Spleen (tissue), 11 donors: ENCODE measurements around the gene PTPRN2. TPM values are rescaled to one million over a fixed set of nuclear protein-coding genes. Genes with fewer than 3 reads are reported as not detected.

Experiments
- DNase-seq: peaks from one replicate; pipeline ENCODE4 v3.0.0-alpha.2; 2020
- H3K27ac ChIP-seq, 8 donors: fragments of 200-600 bp; sonication (generic) in 7 of 8; 1 replicate in 4 of 8; 2 replicates in 4 of 8; pipeline versions ENCODE4 v1.5.0 to v1.8.0; 2016 to 2021; ENCODE audit warnings: inconsistent platforms in 4 of 8, mild to moderate bottlenecking in 4 of 8, moderate library complexity in 1 of 8
- H3K27me3 ChIP-seq, 7 donors: fragments of 200-600 bp; sonication (generic) in 6 of 7; replicated peaks in 1 of 7; 1 replicate in 4 of 7; 2 replicates in 3 of 7; pipeline versions ENCODE4 v1.5.0 to v1.8.0; 2016 to 2021; ENCODE audit warnings: inconsistent platforms in 3 of 7, mild to moderate bottlenecking in 1 of 7
- H3K36me3 ChIP-seq, 6 donors: fragments of 200-600 bp; sonication (generic) in 5 of 6; 1 replicate in 4 of 6; 2 replicates in 2 of 6; pipeline versions ENCODE4 v1.5.0 to v1.8.0; 2016 to 2021; ENCODE audit warnings: inconsistent platforms in 2 of 6
- H3K4me1 ChIP-seq, 6 donors: fragments of 200-600 bp; sonication (generic) in 5 of 6; 1 replicate in 3 of 6; 2 replicates in 3 of 6; pipeline versions ENCODE4 v1.5.0 to v1.8.0; 2016 to 2021; ENCODE audit warnings: inconsistent platforms in 3 of 6
- H3K4me3 ChIP-seq, 8 donors: fragments of 200-600 bp; sonication (generic) in 7 of 8; 1 replicate in 4 of 8; 2 replicates in 4 of 8; pipeline versions ENCODE4 v1.5.0 to v1.8.0; 2016 to 2021; ENCODE audit warnings: inconsistent platforms in 4 of 8, mild to moderate bottlenecking in 4 of 8, moderate library complexity in 2 of 8
- H3K9me3 ChIP-seq, 8 donors: fragments of 200-600 bp; sonication (generic) in 7 of 8; 1 replicate in 4 of 8; 2 replicates in 4 of 8; pipeline versions ENCODE4 v1.5.0 to v1.8.0; 2016 to 2021; ENCODE audit warnings: inconsistent platforms in 4 of 8
- CTCF ChIP-seq, 11 experiments: fragments of 200-600 bp in 7 of 11; fragments of 450-650 bp in 4 of 11; sonication (generic) in 4 of 11; IDR thresholded peaks in 8 of 11; conservative IDR thresholded peaks in 3 of 11; 1 replicate in 7 of 11; 2 replicates in 4 of 11; pipeline versions ENCODE4 v1.4.0 to v1.8.0; 2016 to 2021; ENCODE audit warnings: antibody characterized with exemption in 11 of 11, inconsistent platforms in 4 of 11, mild to moderate bottlenecking in 1 of 11
- POLR2A ChIP-seq, 3 donors: fragments of 450-650 bp; IDR thresholded peaks; one replicate each; pipeline ENCODE4 v1.5.1; 2017; ENCODE audit warnings: antibody characterized with exemption in 3 of 3, mild to moderate bottlenecking in 1 of 3
- POLR2AphosphoS5 ChIP-seq, 3 donors: sonication (generic); formaldehyde crosslinking; IDR thresholded peaks; one replicate each; pipeline ENCODE4 v1.5.1; 2017; ENCODE audit warnings: antibody characterized with exemption in 3 of 3
- WGBS, 5 donors: extraction: QIAGEN DNeasy Blood & Tissue Kit in 3 of 5; methylation state at CpG; one replicate each; pipeline versions ENCODE4 v1.1.5 to v1.1.7; 2013 to 2018; 5-methylcytosine and 5-hydroxymethylcytosine counted together
- intact Hi-C: fragments of 100-400 bp; cut with DNase I; formaldehyde crosslinking; loops from one replicate; pipeline ENCODE4 v1.15.0; 2023; ENCODE audit warnings: low total_unique reads
- polyA plus RNA-seq, 3 donors: library from polyadenylated mRNA; stranded (reverse); fragments of 200-250 nt; gene quantifications; one replicate each; pipeline ENCODE4 v1.2.1, GENCODE V29; 2013
- total RNA-seq, 7 donors: library from RNA; depleted of rRNA in 3 of 7; stranded (reverse); fragments of >200 nt in 3 of 7; fragmentation: NEBNext Ultra II Directional in 4 of 7; extraction: Animal tissue kit (Norgen Biotek cat#: 25700) in 4 of 7; gene quantifications; one replicate each; pipeline versions ENCODE4 v1.1.0 to v1.2.1, GENCODE V29; 2016 to 2021
- donor health status: healthy with polysubstance abuse.
- donor health status: DM: no; HTN: no; CAD: no; lungs with moderate emphysema.
- donor health status: DM: no; HTN: no; CAD: no.
- donor health status: Bipolar disorder and iron deficiency.
- donor health status: healthy.
- donor health status: DM: no; HTN: no; CAD: no.
- donor health status: DM: yes; HTN: yes; CAD: no.

Gene PTPRN2
- total and polyA plus RNA-seq, 10 donors, result 7.0 to 22.8 (median 16.8) TPM

GRCh38 chr7:157788573-157788972, 799.0 kb downstream of the PTPRN2 start:
- no peaks in the 10 kb centered on the region for H3K4me1 ChIP-seq
- DNase-seq, result no peak
- WGBS, 5 donors, result 88 to 96% (median 91%) methylated on average over 11 to 12 of the region's 12 CpGs
- no peak overlapping the region for H3K27ac ChIP-seq
- H3K27me3 ChIP-seq, result peaks cover 0 to 8% (median 0%) of the 10 kb centered on the region in 7 donors
- no peak overlapping the region for H3K4me3 ChIP-seq
- H3K9me3 ChIP-seq, result no peaks in the 10 kb centered on the region
- TF ChIP-seq POLR2AphosphoS5 (IDR thresholded peaks at IDR 0.05) (no peak), CTCF (IDR thresholded peaks at IDR 0.05 in 8 of 11, conservative IDR thresholded peaks at IDR 0.05 in 3 of 11) (no peak), POLR2A (IDR thresholded peaks at IDR 0.05) (no peak)
- intact Hi-C loops, result no loop called here
- H3K36me3 ChIP-seq, result no peaks in the 10 kb centered on the region

DNA sequence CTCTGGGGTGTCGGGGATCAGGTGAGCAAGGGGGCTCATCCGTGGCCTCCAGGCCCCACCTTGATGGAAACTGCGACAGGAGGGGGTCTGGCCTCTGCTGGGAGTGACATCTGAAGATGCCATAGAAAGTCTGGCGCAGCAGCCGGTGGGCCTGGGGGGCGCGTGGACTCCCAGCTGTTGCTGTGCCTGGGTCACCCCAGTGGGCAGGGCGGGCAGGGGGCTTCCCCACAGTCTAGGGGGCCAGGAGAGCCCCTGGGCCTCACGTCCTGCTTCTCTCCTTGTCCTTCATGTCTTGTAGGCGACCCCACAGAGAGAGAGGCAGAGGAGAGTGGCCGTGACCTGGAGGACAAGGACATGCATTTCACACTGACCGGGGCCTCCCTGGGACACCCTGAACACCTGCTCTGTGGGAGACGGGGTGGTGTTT, 800.3 kb downstream of the PTPRN2 start:
- H3K4me3 ChIP-seq, result no peak overlapping the region
- 77 to 87% (median 85%) methylated on average over 9 to 13 of the region's 13 CpGs for WGBS, 5 donors
- H3K9me3 ChIP-seq, result no peaks in the 10 kb centered on the region
- no peaks in the 10 kb centered on the region for H3K4me1 ChIP-seq
- H3K27ac ChIP-seq, result no peak overlapping the region
- no peaks in the 10 kb centered on the region for H3K27me3 ChIP-seq
- peak; percentile 77 for DNase-seq
- no peak for TF ChIP-seq POLR2A (IDR thresholded peaks at IDR 0.05)
- no peak for TF ChIP-seq CTCF (IDR thresholded peaks at IDR 0.05 in 8 of 11, conservative IDR thresholded peaks at IDR 0.05 in 3 of 11)
- TF ChIP-seq POLR2AphosphoS5 (IDR thresholded peaks at IDR 0.05), result no peak
- intact Hi-C loops, result no loop called here
- H3K36me3 ChIP-seq, result no peaks in the 10 kb centered on the region

DNA sequence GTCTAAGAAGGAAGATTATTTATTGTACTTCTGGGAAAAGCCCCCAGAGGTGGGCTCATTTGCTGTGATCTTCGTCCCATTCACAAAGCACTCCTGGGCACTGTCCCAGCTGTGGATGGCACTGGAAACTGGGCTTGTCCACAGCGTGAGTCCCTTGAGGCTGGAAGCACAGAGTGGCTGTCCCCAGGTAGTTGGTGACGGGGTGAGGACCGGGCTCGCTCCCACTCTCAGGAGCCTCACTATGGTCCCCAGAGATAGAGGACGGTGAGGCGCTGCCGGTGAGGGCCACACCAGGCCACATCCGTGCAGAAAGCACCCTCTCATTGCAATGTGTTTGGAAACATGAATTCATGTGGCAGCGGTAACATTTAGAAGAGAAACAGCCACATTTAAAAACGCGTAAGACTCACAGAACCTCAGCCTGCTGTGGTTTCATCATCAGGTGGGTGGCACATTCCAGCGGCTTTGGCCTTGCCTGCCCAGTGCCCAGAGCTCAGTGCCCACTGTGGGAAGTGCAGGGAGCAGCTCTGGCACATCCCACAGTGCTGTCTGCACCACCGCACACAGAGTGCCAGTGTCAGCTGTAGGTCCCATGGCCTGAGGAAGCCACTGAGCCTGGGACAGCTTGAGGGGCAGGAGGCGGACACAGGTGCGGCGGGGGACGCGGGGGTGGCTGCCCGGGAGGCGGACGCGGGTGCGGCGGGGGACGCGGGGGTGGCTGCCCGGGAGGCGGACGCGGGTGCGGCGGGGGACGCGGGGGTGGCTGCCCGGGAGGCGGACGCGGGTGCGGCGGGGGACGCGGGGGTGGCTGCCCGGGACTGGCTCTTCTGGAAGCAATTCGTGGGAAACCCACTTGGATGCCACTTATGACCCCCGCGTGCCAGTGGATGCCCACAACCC, 801.0 kb downstream of the PTPRN2 start:
- no peak overlapping the region for H3K27ac ChIP-seq
- no peaks in the 10 kb centered on the region for H3K36me3 ChIP-seq
- no peak for TF ChIP-seq POLR2AphosphoS5 (IDR thresholded peaks at IDR 0.05)
- TF ChIP-seq CTCF (IDR thresholded peaks at IDR 0.05 in 8 of 11, conservative IDR thresholded peaks at IDR 0.05 in 3 of 11), result no peak
- TF ChIP-seq POLR2A (IDR thresholded peaks at IDR 0.05), result no peak
- no peak overlapping the region for H3K4me3 ChIP-seq
- intact Hi-C loops, result no loop called here
- DNase-seq, result peak; percentile 46
- no peaks in the 10 kb centered on the region for H3K9me3 ChIP-seq
- no peaks in the 10 kb centered on the region for H3K27me3 ChIP-seq
- no peaks in the 10 kb centered on the region for H3K4me1 ChIP-seq
- 92 to 96% (median 95%) methylated on average over 23 to 47 of the region's 47 CpGs for WGBS, 5 donors

- Histone ChIP-seq H3K27ac (no peak overlapping the region), H3K27me3 (peaks cover 0 to 3% (median 0%) of the 10 kb centered on the region in 7 donors), H3K4me3 (no peak overlapping the region), H3K36me3 (no peaks in the 10 kb centered on the region), H3K4me1 (no peaks in the 10 kb centered on the region), H3K9me3 (no peaks in the 10 kb centered on the region)
- WGBS, 5 donors, result 90 to 93% (median 90%) methylated on average over 29 to 32 of the region's 32 CpGs
- TF ChIP-seq POLR2A (IDR thresholded peaks at IDR 0.05), result no peak
- TF ChIP-seq POLR2AphosphoS5 (IDR thresholded peaks at IDR 0.05), result no peak
- TF ChIP-seq CTCF (IDR thresholded peaks at IDR 0.05 in 8 of 11, conservative IDR thresholded peaks at IDR 0.05 in 3 of 11), result no peak
- DNase-seq, result peak; percentile 62
- intact Hi-C loops, result no loop called here
Observed at GRCh38 chr7:157785486-157786186, 802.0 kb downstream of the PTPRN2 start.
